HG03103 (cell line): ENCODE data around the gene NDUFA7.
"Not testable (repeated sequence)": the region's sequence is repeated elsewhere in the genome, so short reads cannot be mapped to it uniquely, and the experiment has no call there.

Experiments
- ATAC-seq: cut with Tn5 transposase; IDR thresholded peaks from one replicate; pipeline ENCODE4 v1.9.1; 2021; ENCODE audit warnings: low read depth; ENCODE audit not compliant: unreplicated experiment

NDUFA7 gene

GRCh38 chr19:8321986-8322637 lies 937 bp upstream of the NDUFA7 start:
- ATAC-seq = no peak

- ATAC-seq = no peak
Measured at GRCh38 chr19:8320564-8321066, 560 bp downstream of the NDUFA7 start.

GRCh38 chr19:8319807-8320520 lies 1.2 kb downstream of the NDUFA7 start:
- ATAC-seq = no peak

GRCh38 chr19:8318835-8319234 lies 2.3 kb downstream of the NDUFA7 start:
- ATAC-seq = not testable (repeated sequence)

- no peak for ATAC-seq
Measured at GRCh38 chr19:8316351-8317125, 4.6 kb downstream of the NDUFA7 start.

GRCh38 chr19:8314981-8315640 lies 6.1 kb downstream of the NDUFA7 start:
- ATAC-seq = not testable (repeated sequence)

- ATAC-seq = no peak
Measured at GRCh38 chr19:8311461-8312260, 9.5 kb downstream of the NDUFA7 start.

GRCh38 chr19:8310342-8311055 lies 10.7 kb downstream of the NDUFA7 start:
- ATAC-seq = no peak

GRCh38 chr19:8308891-8309291 lies 12.3 kb downstream of the NDUFA7 start:
- no peak for ATAC-seq

GRCh38 chr19:8307965-8308866 lies 13.0 kb downstream of the NDUFA7 start, which contains the start of gene CD320:
CD320 (minus strand) TSS chr19:8308358; CDS start chr19:8308290, 68 bp downstream.
- no peak for ATAC-seq

GRCh38 chr19:8307400-8307964 lies 13.7 kb downstream of the NDUFA7 start:
- ATAC-seq = no peak

- no peak for ATAC-seq
Measured at GRCh38 chr19:8306235-8307054, 14.7 kb downstream of the NDUFA7 start.

- ATAC-seq = no peak
Measured at GRCh38 chr19:8305798-8306197, 15.4 kb downstream of the NDUFA7 start.

- no peak for ATAC-seq
Measured at GRCh38 chr19:8304841-8305621, 16.1 kb downstream of the NDUFA7 start.

- ATAC-seq = no peak
Measured at GRCh38 chr19:8302734-8303133, 18.4 kb downstream of the NDUFA7 start.

- no peak for ATAC-seq
Measured at GRCh38 chr19:8302357-8302691, 18.9 kb downstream of the NDUFA7 start.
